HEK293 (cell line): ENCODE measurements around the gene CDH7.

Experiments used
- CTCF ChIA-PET: fragments of 350-600 bp; formaldehyde crosslinking; extraction: SDS; loops from one replicate; lab custom pipeline; 2021; ENCODE audit warnings: antibody characterized with exemption; lab: Yijun Ruan, JAX
- POLR2A ChIA-PET: fragments of 300-600 bp; formaldehyde crosslinking; extraction: SDS; loops from one replicate; lab custom pipeline; 2020; ENCODE audit warnings: antibody characterized with exemption, inconsistent platforms; lab: Yijun Ruan, JAX
- H3K27ac ChIP-seq: fragments of 200-500 bp; sonication (Bioruptor generic); 2 replicates; pipeline ENCODE4 v1.5.1; 2014; ENCODE audit warnings: low read depth, low read length, control low read depth, inconsistent platforms; ENCODE audit errors: extremely low read depth
- H3K36me3 ChIP-seq, 2 experiments: fragments of 200-500 bp in 1 of 2; sonication (Bioruptor generic) in 1 of 2; 1 replicate in 1 of 2; 2 replicates in 1 of 2; pipeline ENCODE4 v1.5.1; 2014 to 2017; ENCODE audit warnings: inconsistent platforms in 2 of 2, low read length in 2 of 2; ENCODE audit not compliant: control insufficient read depth in 2 of 2, insufficient read depth in 1 of 2
- H3K4me1 ChIP-seq: fragments of 200-500 bp; sonication (Bioruptor generic); 2 replicates; pipeline ENCODE4 v1.5.1; 2014; ENCODE audit warnings: mild to moderate bottlenecking, low read length, inconsistent platforms; ENCODE audit not compliant: control insufficient read depth, insufficient read depth
- H3K4me3 ChIP-seq: 2 replicates; pipeline ENCODE4 v1.5.1; 2011; ENCODE audit warnings: low read depth, mild to moderate bottlenecking, control low read depth, low read length, moderate library complexity
- H3K9me3 ChIP-seq: fragments of 200-500 bp; sonication (Bioruptor generic); 2 replicates; pipeline ENCODE4 v1.5.1; 2014; ENCODE audit warnings: low read depth, low read length, inconsistent platforms; ENCODE audit not compliant: control insufficient read depth, insufficient read depth
- GLI2 ChIP-seq: fragments of 450-650 bp; formaldehyde crosslinking; IDR thresholded peaks from 2 replicates; pipeline ENCODE4; 2017; ENCODE audit warnings: missing biosample characterization, missing genetic modification characterization, low read depth, borderline replicate concordance
- OVOL3 ChIP-seq: fragments of 450-650 bp; formaldehyde crosslinking; IDR thresholded peaks from 2 replicates; pipeline ENCODE4 v1.5.1; 2016; ENCODE audit warnings: missing biosample characterization, missing genetic modification characterization
- PRDM6 ChIP-seq: fragments of 450-650 bp; formaldehyde crosslinking; IDR thresholded peaks from 2 replicates; pipeline ENCODE4 v1.5.1; 2017; ENCODE audit warnings: missing biosample characterization, missing genetic modification characterization
- SETDB1 ChIP-seq: IDR thresholded peaks from one replicate; pipeline ENCODE4 v1.6.1; 2017; ENCODE audit warnings: mild to moderate bottlenecking, low read length, moderate library complexity, mixed read lengths; ENCODE audit not compliant: insufficient read length
- WT1 ChIP-seq: fragments of 450-650 bp; formaldehyde crosslinking; IDR thresholded peaks from 2 replicates; pipeline ENCODE4 v1.5.1; 2016; ENCODE audit warnings: missing biosample characterization, missing genetic modification characterization
- ZBTB6 ChIP-seq: fragments of 450-650 bp; formaldehyde crosslinking; IDR thresholded peaks from 2 replicates; pipeline ENCODE4 v1.5.1; 2017; ENCODE audit warnings: missing biosample characterization, missing genetic modification characterization
- ZBTB8A ChIP-seq: fragments of 450-650 bp; formaldehyde crosslinking; IDR thresholded peaks from 2 replicates; pipeline ENCODE4 v1.5.1; 2016; ENCODE audit warnings: missing biosample characterization, missing genetic modification characterization
- ZFP41 ChIP-seq: fragments of 450-650 bp; formaldehyde crosslinking; IDR thresholded peaks from 2 replicates; pipeline ENCODE4 v1.5.1; 2016; ENCODE audit warnings: missing biosample characterization, missing genetic modification characterization, borderline replicate concordance
- ZNF114 ChIP-seq: fragments of 450-650 bp; formaldehyde crosslinking; IDR thresholded peaks from 2 replicates; pipeline ENCODE4 v1.5.0; 2017; ENCODE audit warnings: missing biosample characterization, missing genetic modification characterization
- ZNF140 ChIP-seq: fragments of 450-650 bp; formaldehyde crosslinking; IDR thresholded peaks from 2 replicates; pipeline ENCODE4 v1.5.1; 2016; ENCODE audit warnings: missing biosample characterization, missing genetic modification characterization
- ZNF157 ChIP-seq: fragments of 450-650 bp; formaldehyde crosslinking; IDR thresholded peaks from 2 replicates; pipeline ENCODE4 v1.5.1; 2016; ENCODE audit warnings: missing biosample characterization, missing genetic modification characterization
- ZNF398 ChIP-seq: fragments of 450-650 bp; formaldehyde crosslinking; IDR thresholded peaks from 2 replicates; pipeline ENCODE4 v1.5.1; 2017; ENCODE audit warnings: missing biosample characterization, missing genetic modification characterization
- ZNF404 ChIP-seq: fragments of 450-650 bp; formaldehyde crosslinking; IDR thresholded peaks from 2 replicates; pipeline ENCODE4 v1.5.1; 2017; ENCODE audit warnings: missing biosample characterization, missing genetic modification characterization
- ZNF416 ChIP-seq: fragments of 450-650 bp; formaldehyde crosslinking; IDR thresholded peaks from 2 replicates; pipeline ENCODE4 v1.5.1; 2016; ENCODE audit warnings: missing biosample characterization, missing genetic modification characterization
- ZNF426 ChIP-seq: fragments of 450-650 bp; formaldehyde crosslinking; IDR thresholded peaks from 2 replicates; pipeline ENCODE4 v1.5.1; 2017; ENCODE audit warnings: missing biosample characterization, missing genetic modification characterization, mild to moderate bottlenecking, inconsistent platforms, moderate library complexity
- ZNF544 ChIP-seq: fragments of 450-650 bp; formaldehyde crosslinking; IDR thresholded peaks from 2 replicates; pipeline ENCODE4 v1.5.0; 2017; ENCODE audit warnings: missing biosample characterization, missing genetic modification characterization
- ZNF560 ChIP-seq: fragments of 450-650 bp; formaldehyde crosslinking; IDR thresholded peaks from 2 replicates; pipeline ENCODE4 v1.5.1; 2017; ENCODE audit warnings: missing biosample characterization, missing genetic modification characterization, borderline replicate concordance
- ZNF639 ChIP-seq: fragments of 450-650 bp; formaldehyde crosslinking; IDR thresholded peaks from 2 replicates; pipeline ENCODE4 v1.5.1; 2016; ENCODE audit warnings: missing biosample characterization, missing genetic modification characterization
- ZNF692 ChIP-seq: fragments of 450-650 bp; formaldehyde crosslinking; IDR thresholded peaks from 2 replicates; pipeline ENCODE4 v1.5.1; 2016; ENCODE audit warnings: missing biosample characterization, missing genetic modification characterization
- ZNF704 ChIP-seq: fragments of 450-650 bp; formaldehyde crosslinking; IDR thresholded peaks from 2 replicates; pipeline ENCODE4 v1.5.1; 2016; ENCODE audit warnings: missing biosample characterization, missing genetic modification characterization
- ZNF76 ChIP-seq: fragments of 450-650 bp; formaldehyde crosslinking; IDR thresholded peaks from 2 replicates; pipeline ENCODE4; 2016; ENCODE audit warnings: low read depth, missing biosample characterization, missing genetic modification characterization, borderline replicate concordance
- ZNF785 ChIP-seq: fragments of 450-650 bp; formaldehyde crosslinking; IDR thresholded peaks from 2 replicates; pipeline ENCODE4 v1.5.1; 2016; ENCODE audit warnings: missing biosample characterization, missing genetic modification characterization
- ZNF830 ChIP-seq: fragments of 450-650 bp; IDR thresholded peaks from 2 replicates; pipeline ENCODE4 v1.5.0; 2018; ENCODE audit warnings: missing biosample characterization, missing genetic modification characterization, low read depth, mild to moderate bottlenecking, moderate library complexity

Gene CDH7

GRCh38 chr18:65762556-65762955 is 11.7 kb downstream of the CDH7 start:
- no peaks in the 10 kb centered on the region for H3K9me3 ChIP-seq
- no peak overlapping the region for H3K4me3 ChIP-seq
- CTCF ChIA-PET = interaction anchor here (0.6 to 1.3 kb wide), 2 partner anchors 8 to 310 kb away, joined by 3 read pairs; no protein-coding TSS in a partner anchor
- no peak for TF ChIP-seq ZNF426
- no peak for TF ChIP-seq ZNF157 (tag by site-specific recombination)
- TF ChIP-seq ZNF114 = no peak
- no peak for TF ChIP-seq OVOL3
- no peak for TF ChIP-seq WT1 (tag by site-specific recombination)
- no peak for TF ChIP-seq ZBTB6
- TF ChIP-seq ZNF692 (tag by site-specific recombination) = no peak
- TF ChIP-seq GLI2 (tag by site-specific recombination) = no peak
- TF ChIP-seq, all 188 proteins: peak for 0
- Histone ChIP-seq H3K4me1 (peaks cover 22% of the 10 kb centered on the region), H3K27ac (no peak overlapping the region), H3K36me3 (no peaks in the 10 kb centered on the region)
- POLR2A ChIA-PET = no interaction called here

- ChIA-PET POLR2A (interaction anchor here (0.9 to 1.0 kb wide), 2 partner anchors 8 to 14 kb away, joined by 3 to 5 read pairs; no protein-coding TSS in a partner anchor), CTCF (interaction anchor here (0.6 to 0.8 kb wide), 2 partner anchors 14 to 58 kb away, joined by 3 to 5 read pairs; no protein-coding TSS in a partner anchor)
- TF ChIP-seq PRDM6 (tag by site-specific recombination) = peak; percentile 34; the same call in 1 of the 2 replicates
- no peak for TF ChIP-seq ZNF544 (tag by site-specific recombination)
- TF ChIP-seq ZNF560 (tag by site-specific recombination) = no peak
- TF ChIP-seq ZNF830 = no peak
- TF ChIP-seq ZNF704 (tag by site-specific recombination) = no peak
- Histone ChIP-seq H3K4me3 (no peak overlapping the region), H3K4me1 (peaks cover 39% of the 10 kb centered on the region), H3K36me3 (no peaks in the 10 kb centered on the region), H3K27ac (no peak overlapping the region), H3K9me3 (no peaks in the 10 kb centered on the region)
These were observed 16.6 kb downstream of the CDH7 start for GRCh38 chr18:65767406-65767805.

- Histone ChIP-seq H3K36me3 (no peaks in the 10 kb centered on the region), H3K9me3 (no peaks in the 10 kb centered on the region), H3K4me1 (peaks cover 36% of the 10 kb centered on the region), H3K4me3 (no peak overlapping the region), H3K27ac (peak overlapping the region; percentile 62)
- ChIA-PET POLR2A (interaction anchor here (1.0 kb wide), 1 partner anchor 15 kb away, joined by 5 read pairs; no protein-coding TSS in a partner anchor), CTCF (interaction anchor here (1.2 kb wide), 2 partner anchors 16 to 18 kb away, joined by 3 read pairs; no protein-coding TSS in a partner anchor)
- TF ChIP-seq ZFP41 (tag by site-specific recombination) (no peak), ZNF76 (tag by site-specific recombination) (no peak), ZNF140 (tag by site-specific recombination) (no peak), ZNF639 (tag by site-specific recombination) (peak; percentile 73; the same call in 1 of the 2 replicates), ZBTB8A (no peak), SETDB1 (no peak), ZNF404 (tag by site-specific recombination) (no peak), ZNF785 (tag by site-specific recombination) (no peak), ZNF398 (tag by site-specific recombination) (no peak), ZNF416 (tag by site-specific recombination) (no peak)
These were observed 17.4 kb downstream of the CDH7 start for GRCh38 chr18:65768120-65768778.
